ENCODE measurements around the gene ESRRA.
A peak's percentile ranks its signal among the peaks of the same experiment; 100 is the strongest.

Gene ESRRA

GRCh38 chr11:64290352-64291261, 14.7 kb upstream of the ESRRA start:
- no peak for TF ChIP-seq CTCF (conservative IDR thresholded peaks at IDR 0.05; ENCODE audit: low read depth, low read length)

GRCh38 chr11:64291262-64291751, 14.0 kb upstream of the ESRRA start, which contains the start of gene KCNK4:
Gene KCNK4, plus strand, starts transcription at chr11:64291302. Its CDS starts 1,717 bp downstream, at chr11:64293019.
- H3K4me3 ChIP-seq (ENCODE audit: low read depth, low read length), result no peak within 1 kb of the TSS
- TF ChIP-seq CTCF (conservative IDR thresholded peaks at IDR 0.05; ENCODE audit: low read depth, low read length), result no peak
- DNase-seq (ENCODE audit: low read depth), result no peak

More at GRCh38 chr11:64290352-64291261, 14.7 kb upstream of the ESRRA start:
- DNase-seq (ENCODE audit: low read depth), result no peak
- H3K4me3 ChIP-seq (ENCODE audit: low read depth, low read length), result no peak overlapping the region

DNA sequence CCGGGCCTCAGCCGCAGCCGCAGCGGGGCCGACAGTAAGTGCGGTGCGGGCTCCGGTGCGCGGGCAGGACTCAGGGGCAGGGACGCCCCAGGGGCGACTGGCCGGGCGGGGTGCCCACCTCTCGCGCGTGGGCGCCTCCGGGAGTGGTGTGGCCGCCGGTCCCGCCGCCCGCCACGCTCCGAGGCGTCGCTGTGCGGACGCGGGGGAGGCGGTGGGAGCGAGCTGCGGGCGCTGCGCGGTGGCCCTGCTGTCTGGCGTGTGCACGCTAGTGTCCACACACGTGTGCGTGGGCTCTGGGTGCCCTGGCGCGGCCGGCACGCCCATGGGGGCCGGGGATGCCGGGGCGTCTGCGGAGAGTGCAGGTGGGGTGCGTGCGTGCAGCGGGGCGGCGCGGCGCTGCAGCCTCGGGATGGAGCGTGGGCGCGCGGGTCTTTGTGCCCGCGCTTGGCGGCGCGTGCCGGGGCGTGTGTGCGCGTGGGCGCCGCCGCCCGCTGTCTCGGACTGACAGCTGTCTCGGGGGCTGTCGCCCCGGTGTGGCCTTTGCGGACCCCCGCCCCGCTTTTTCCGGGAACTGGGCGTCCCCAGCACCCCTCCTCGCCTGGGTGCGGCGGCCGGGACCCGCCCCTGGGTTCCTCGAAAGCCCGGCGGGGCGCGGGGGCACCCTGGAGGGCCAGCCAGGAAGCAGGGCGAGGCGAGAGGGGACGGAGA, 13.4 kb upstream of the ESRRA start:
- H3K4me3 ChIP-seq (ENCODE audit: low read depth, low read length), result no peak overlapping the region
- no peak for DNase-seq (ENCODE audit: low read depth)
- TF ChIP-seq CTCF (conservative IDR thresholded peaks at IDR 0.05; ENCODE audit: low read depth, low read length), result no peak

- H3K4me3 ChIP-seq (ENCODE audit: low read depth, low read length), result no peak overlapping the region
- DNase-seq (ENCODE audit: low read depth), result no peak
- TF ChIP-seq CTCF (conservative IDR thresholded peaks at IDR 0.05; ENCODE audit: low read depth, low read length), result no peak
Measured at GRCh38 chr11:64292460-64293254, 12.7 kb upstream of the ESRRA start.

DNA sequence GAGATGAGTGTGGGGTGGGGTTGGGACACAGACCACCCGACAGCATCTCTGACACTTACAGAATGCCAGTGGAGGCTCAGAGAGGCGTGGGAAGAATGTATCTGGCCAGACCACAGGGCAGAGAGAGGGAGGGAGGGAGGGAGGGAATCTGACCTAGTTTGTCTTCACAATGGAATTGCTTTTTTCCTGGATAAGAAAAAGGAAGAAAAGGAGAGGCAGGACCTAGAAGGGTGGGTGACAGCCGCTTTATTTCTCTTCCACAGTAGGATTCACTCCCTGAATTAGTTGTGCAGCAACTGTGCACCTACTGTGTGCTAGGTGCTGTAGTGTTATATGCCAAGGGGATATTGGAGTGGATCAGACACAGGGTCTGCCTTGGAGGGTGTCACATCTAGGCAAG, 10.6 kb upstream of the ESRRA start:
- TF ChIP-seq CTCF (conservative IDR thresholded peaks at IDR 0.05; ENCODE audit: low read depth, low read length), result no peak
- DNase-seq (ENCODE audit: low read depth), result peak; percentile 47
- no peak overlapping the region for H3K4me3 ChIP-seq (ENCODE audit: low read depth, low read length)

GRCh38 chr11:64295760-64296159, 9.6 kb upstream of the ESRRA start:
- TF ChIP-seq CTCF (conservative IDR thresholded peaks at IDR 0.05; ENCODE audit: low read depth, low read length), result no peak
- DNase-seq (ENCODE audit: low read depth), result no peak
- no peak overlapping the region for H3K4me3 ChIP-seq (ENCODE audit: low read depth, low read length)
